ENCODE results near the gene SPATA13.

The SPATA13 gene

DNA sequence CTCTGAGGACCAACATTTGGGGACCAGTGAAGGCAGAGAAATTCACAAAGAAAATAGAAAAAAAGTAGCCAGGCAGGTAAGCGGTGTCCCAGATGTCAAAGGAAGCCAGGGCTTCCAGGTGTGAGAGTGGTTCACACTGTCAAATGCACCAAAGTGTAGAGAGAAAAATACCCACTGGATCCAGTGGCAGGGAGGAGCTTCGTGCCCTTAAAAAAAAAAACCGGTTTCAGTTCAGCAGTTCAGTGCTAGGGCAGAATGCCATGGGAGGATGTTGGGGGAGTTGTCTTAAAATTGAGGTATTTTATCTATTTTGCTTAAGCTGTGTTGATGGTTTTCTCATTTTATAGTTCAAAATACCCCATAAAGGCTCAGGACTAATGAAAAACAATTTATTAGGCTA, 101.0 kb downstream of the SPATA13 start:
- DNase-seq = no peak

- no peak for DNase-seq
Measured at GRCh38 chr13:24263632-24264031, 103.1 kb downstream of the SPATA13 start.

DNA sequence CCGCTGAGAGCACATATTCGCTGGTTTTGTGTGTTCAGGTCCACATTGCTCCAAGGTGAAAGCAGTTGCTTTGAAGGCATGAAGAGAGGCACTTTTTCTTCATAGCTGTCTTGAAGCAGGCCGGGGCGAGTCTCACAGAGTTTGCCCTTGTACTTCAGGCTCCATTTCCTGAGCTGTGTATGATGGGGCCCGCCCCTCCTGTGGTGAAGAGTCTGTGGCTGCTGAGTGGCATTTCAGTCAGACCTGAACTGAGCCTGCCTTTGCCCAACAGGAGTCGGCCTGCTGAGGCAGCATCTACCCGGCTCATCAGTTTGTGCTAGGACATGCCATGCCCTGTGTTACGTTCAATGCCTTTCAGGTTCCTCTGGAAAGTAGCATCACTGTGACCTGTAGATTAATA, 104.5 kb downstream of the SPATA13 start:
- DNase-seq = no peak

DNA sequence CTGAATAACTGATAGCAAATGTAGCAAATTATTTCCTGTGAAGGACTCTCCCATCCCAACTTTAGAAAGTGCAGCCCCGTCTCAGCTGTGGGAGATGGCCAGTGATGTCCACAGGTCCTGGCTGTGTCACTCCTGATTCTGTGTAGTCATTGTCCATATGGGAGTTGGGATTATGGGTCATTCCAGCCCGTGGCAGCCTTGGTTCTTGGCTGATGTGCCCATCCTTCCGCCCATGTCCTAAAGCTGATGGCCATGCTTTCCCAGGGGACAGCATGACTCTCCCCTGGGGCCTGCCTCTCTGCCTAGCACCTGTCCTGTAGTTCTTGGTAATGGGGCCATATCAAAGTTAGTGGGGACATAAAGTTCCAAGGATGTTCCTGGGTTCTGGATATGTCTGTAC, 104.9 kb downstream of the SPATA13 start:
- DNase-seq = no peak

DNA sequence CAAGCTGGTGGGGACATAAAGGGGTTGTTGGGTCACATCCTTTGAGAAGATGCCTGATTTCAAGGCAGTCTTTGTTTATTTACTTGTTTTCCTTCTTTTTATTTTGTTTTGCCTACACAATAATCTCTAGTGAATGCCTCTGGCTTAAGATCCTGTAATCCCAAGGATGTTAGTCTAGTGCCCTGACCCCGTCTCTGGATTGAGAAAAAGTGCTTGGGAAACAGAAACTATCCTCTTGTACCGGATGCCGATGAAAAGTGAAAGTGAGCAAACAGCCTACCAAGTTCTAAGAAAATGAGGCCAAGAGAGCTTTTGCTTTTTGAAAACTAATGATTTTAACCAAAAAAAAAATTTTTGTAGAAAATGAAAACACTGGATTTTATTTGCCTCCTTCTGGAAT, 106.8 kb downstream of the SPATA13 start:
- DNase-seq = no peak

GRCh38 chr13:24267801-24268200, 107.3 kb downstream of the SPATA13 start:
- no peak for DNase-seq

- DNase-seq = no peak
Measured at GRCh38 chr13:24269821-24270220, 109.3 kb downstream of the SPATA13 start.

- no peak for DNase-seq
Measured at GRCh38 chr13:24270639-24271141, 110.2 kb downstream of the SPATA13 start.

DNA sequence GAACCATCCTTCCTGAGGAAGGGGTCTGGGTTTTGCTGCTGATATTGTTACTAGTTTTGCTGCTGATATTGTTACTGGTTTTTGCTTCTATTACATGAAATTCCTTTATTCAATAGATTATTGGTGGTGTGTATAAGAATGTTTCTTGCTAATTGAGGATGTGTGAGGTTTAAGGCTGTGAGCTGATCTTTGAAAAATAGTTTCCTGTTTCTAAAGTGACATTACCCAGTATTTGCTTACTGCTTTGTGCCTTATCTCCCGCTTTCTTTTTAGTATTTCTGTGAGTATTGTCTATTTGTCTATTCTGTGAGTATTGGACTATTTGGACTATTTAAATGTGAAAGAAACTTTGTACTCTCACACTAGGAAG, 110.7 kb downstream of the SPATA13 start:
- DNase-seq = no peak

DNA sequence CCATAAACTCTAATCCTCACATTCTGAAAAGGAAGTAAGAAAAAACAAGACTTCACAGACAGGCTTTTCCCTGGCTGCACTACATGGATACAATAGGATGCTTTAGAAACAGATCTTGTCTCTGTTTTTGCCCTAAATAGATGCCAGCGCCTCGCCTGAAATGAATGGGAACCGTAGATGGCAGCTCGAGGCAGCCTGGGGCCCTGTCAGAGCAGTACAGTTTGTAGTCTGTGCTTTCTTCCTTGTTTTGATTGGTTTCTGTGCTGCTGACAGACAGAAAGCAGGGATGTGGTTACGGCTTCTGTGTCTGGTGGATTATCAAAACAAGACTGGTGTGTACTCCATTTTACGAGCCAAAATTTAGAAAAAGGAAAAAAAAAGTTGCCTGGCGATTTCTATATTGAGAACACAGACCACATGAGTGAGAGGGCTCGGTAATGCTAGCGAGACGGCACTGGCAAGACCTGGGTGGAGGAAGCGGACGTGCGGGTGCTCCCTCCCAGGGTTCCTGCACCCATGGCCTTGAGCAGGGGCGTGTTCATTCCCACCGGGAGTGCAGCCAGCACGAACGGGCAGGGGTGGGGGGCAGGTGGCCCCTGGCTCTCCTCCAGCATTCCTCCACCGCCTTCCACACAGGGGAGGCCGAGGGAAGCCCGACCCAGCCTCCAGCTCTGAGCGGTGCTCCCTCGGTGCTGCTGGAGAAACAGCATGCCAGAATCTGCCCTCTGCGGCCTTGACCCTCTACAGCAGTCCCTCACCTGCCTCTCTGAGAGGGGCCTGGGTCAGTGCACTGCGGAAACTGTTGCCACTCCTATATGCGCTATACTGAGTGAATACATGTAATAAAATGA, 111.3 kb downstream of the SPATA13 start:
- DNase-seq = peak; percentile 18

GRCh38 chr13:24272452-24273161, 112.1 kb downstream of the SPATA13 start:
- no peak for DNase-seq

DNA sequence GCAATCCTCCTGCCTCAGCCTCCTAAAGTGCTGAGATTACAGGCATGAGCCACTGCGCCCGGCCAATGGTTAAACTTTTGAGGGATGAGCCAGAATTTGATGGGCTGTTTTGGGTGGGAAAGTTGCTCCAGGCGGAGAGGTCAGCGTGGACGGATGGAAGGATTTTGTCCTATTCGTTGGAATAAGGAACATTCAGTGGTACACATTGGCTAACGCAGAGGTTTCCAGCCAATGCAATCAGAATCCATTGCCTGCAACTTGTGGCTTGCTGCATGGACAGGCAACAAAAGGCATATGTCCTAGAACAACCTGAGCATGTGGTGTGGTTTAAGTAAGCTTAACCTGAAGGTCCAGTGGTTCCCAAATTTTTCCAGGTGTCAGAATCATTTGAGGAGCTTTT, 113.4 kb downstream of the SPATA13 start:
- no peak for DNase-seq

DNA sequence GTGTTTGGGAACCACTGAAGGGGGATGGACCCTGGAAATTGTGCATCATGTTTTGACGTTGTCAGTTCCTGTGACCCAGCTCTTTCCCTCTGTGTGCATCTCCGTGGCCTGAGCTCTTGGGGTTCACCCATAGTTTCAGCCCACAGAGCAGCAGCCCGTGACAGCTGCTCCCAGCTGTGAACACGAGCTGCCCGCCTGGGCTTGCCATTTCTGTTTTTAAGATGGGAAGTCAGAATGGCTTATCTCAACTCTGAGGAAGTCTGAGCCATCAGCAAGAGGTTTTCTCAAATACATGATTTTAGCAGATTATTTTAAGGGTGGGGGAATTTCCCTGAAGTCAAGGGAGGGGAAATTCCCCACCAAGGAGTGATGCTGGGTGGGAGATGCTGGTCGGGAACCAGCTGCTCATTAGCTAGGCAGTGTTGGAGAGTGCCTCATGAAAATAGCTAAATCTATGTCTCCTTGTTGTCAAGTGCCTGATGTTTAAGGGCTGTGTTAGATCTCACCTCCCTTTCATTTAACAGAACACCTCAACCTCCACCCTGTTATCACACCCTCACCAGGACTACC, 114.0 kb downstream of the SPATA13 start:
- no peak for DNase-seq

GRCh38 chr13:24275041-24275440, 114.5 kb downstream of the SPATA13 start:
- DNase-seq = no peak

GRCh38 chr13:24276306-24276705, 115.8 kb downstream of the SPATA13 start:
- DNase-seq = no peak

GRCh38 chr13:24276861-24277260, 116.3 kb downstream of the SPATA13 start:
- no peak for DNase-seq

DNA sequence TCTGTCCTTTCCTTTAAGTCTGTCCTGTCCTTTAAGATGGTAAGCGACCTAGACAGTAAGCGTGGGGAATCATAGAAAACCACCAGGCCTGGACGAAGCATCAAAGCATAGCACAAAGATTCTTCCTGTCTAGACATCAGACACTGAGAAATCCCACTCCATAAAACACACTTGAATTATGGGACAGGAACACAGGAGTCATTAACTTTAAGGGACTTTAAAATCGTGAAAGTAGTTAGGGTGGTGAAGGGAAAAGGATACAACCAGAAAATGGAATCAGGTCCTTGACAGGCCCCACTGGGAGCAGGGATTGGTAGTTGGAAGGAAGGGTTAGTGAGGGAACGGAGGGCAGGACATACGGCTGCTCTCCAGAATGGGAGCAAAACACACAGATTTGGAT, 117.2 kb downstream of the SPATA13 start:
- DNase-seq = no peak

GRCh38 chr13:24279327-24280110, 119.0 kb downstream of the SPATA13 start:
- no peak for DNase-seq

GRCh38 chr13:24280720-24281119, 120.2 kb downstream of the SPATA13 start:
- no peak for DNase-seq

GRCh38 chr13:24281188-24282008, 120.9 kb downstream of the SPATA13 start:
- no peak for DNase-seq

DNA sequence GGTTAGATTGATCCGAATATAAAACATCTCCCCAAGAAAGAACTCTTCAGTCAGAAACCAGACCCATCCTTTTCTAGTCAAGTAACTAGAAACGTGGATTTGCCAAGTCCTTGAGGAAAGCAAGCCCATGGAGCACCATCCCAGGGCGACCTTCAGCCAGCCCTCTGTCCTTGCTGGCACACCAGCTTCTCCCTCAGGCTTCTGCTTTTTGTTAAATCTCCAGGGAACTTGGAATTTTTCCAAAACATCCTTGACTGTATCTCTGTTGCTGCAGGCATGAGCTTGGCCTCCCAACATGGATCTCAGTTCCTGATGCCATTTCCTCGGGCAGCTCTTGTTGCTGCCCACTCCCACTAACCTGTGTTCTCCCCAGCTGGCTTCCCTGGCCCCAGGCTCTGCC, 121.7 kb downstream of the SPATA13 start:
- no peak for DNase-seq

DNA sequence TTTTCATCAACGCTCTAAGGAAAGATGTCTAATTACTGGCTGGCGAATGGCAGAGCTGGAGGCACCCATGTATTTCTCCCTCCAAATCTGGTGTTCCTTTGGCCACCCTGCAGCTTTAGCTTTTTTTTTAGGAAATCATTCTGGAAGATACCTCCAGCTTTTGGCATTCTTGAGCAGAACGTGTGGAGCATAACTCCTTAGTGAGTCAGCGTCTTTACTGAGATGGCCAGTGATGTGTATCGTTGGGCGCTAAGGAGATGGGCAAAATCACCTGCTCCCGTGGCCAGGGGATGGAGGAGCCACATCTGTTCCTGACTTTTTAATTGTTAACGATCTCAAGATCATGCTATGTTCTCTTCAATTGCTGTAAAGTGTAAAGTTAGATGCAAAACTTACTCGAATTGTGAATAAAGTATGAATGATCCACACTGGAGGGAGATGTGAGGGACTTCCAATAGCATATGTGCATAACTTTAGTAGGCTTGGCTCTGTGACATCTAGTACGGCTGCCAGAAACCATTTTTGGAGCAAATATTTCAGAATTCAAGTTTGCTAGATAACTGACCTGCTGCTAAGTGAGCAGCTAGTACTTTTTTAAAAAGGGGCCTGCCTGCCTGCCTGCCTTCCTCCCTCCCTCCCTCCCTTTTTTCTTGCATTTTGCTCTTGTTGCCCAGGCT, 124.5 kb downstream of the SPATA13 start:
- no peak for DNase-seq

Data from NCI-H226 (cell line).